ENCODE results near the gene TMX4. TPM values are rescaled to one million over a fixed set of nuclear protein-coding genes. Genes with fewer than 3 reads are reported as not detected.
A peak's percentile ranks its signal among the peaks of the same experiment; 100 is the strongest.

The TMX4 gene
- polyA plus RNA-seq, 1 donor (not counting 4 experiments of a cell fraction or from before 2014, with no cell fraction given): 5.9 TPM

- dilution Hi-C loops (cut with MboI; ENCODE audit: extremely low pct_ligation_motif_present, low sequenced_read_pairs): no loop called here
- Histone ChIP-seq H3K4me2 (ENCODE audit: control insufficient read depth, extremely low read depth, insufficient read depth, low read depth, low read length) (no peak overlapping the region), H3K9me1 (ENCODE audit: control insufficient read depth, extremely low read depth, insufficient read depth, low read length) (no peaks in the 10 kb centered on the region), H3K79me2 (ENCODE audit: control insufficient read depth, insufficient read depth, low read length) (no peaks in the 10 kb centered on the region), H3K27me3 (ENCODE audit: control insufficient read depth, extremely low read depth, insufficient read depth, low read length) (no peaks in the 10 kb centered on the region), H3K9ac (ENCODE audit: control insufficient read depth, extremely low read depth, insufficient read depth, low read length) (no peak overlapping the region), H3K4me1 (ENCODE audit: control insufficient read depth, extremely low read depth, insufficient read depth, low read length) (peaks cover 4% of the 10 kb centered on the region), H3K36me3 (ENCODE audit: control insufficient read depth in 2 of 2, extremely low read depth in 1 of 2, insufficient read depth in 2 of 2, low read length in 2 of 2) (no peaks in the 10 kb centered on the region), H3K27ac (ENCODE audit: control insufficient read depth, insufficient read depth, low read length) (no peak overlapping the region), H2AFZ (ENCODE audit: control insufficient read depth, low read length) (peak overlapping the region; percentile 8), H3K4me3 (ENCODE audit: control insufficient read depth in 2 of 3, extremely low read depth in 1 of 3, insufficient read depth in 2 of 3, low read depth in 1 of 3, low read length in 3 of 3) (no peak overlapping the region), H3K9me3 (ENCODE audit: control insufficient read depth, low read depth, low read length) (no peaks in the 10 kb centered on the region), H4K20me1 (ENCODE audit: control insufficient read depth, extremely low read depth, insufficient read depth, low read length) (no peaks in the 10 kb centered on the region)
- TF ChIP-seq EZH2 (IDR thresholded peaks at IDR 0.05; ENCODE audit: low read length) (no peak), CTCF (optimal IDR thresholded peaks at IDR 0.05 in 1 of 3, IDR thresholded peaks at IDR 0.05 in 1 of 3, conservative IDR thresholded peaks at IDR 0.05 in 1 of 3; ENCODE audit: extremely low read depth in 1 of 3, insufficient read depth in 2 of 3, low read length in 3 of 3) (no peak)
- DNase-seq (ENCODE audit: low read depth, low spot score) (no peak), FAIRE-seq (peak; percentile 26)
Observed at GRCh38 chr20:7967199-7967844, 52.2 kb downstream of the TMX4 start.

- Histone ChIP-seq H2AFZ (ENCODE audit: control insufficient read depth, low read length) (no peak overlapping the region), H3K4me1 (ENCODE audit: control insufficient read depth, extremely low read depth, insufficient read depth, low read length) (peaks cover 4% of the 10 kb centered on the region), H3K9ac (ENCODE audit: control insufficient read depth, extremely low read depth, insufficient read depth, low read length) (no peak overlapping the region), H4K20me1 (ENCODE audit: control insufficient read depth, extremely low read depth, insufficient read depth, low read length) (no peaks in the 10 kb centered on the region), H3K27ac (ENCODE audit: control insufficient read depth, insufficient read depth, low read length) (no peak overlapping the region), H3K36me3 (ENCODE audit: control insufficient read depth in 2 of 2, extremely low read depth in 1 of 2, insufficient read depth in 2 of 2, low read length in 2 of 2) (no peaks in the 10 kb centered on the region), H3K9me1 (ENCODE audit: control insufficient read depth, extremely low read depth, insufficient read depth, low read length) (no peaks in the 10 kb centered on the region), H3K79me2 (ENCODE audit: control insufficient read depth, insufficient read depth, low read length) (no peaks in the 10 kb centered on the region), H3K27me3 (ENCODE audit: control insufficient read depth, extremely low read depth, insufficient read depth, low read length) (no peaks in the 10 kb centered on the region), H3K4me3 (ENCODE audit: control insufficient read depth in 2 of 3, extremely low read depth in 1 of 3, insufficient read depth in 2 of 3, low read depth in 1 of 3, low read length in 3 of 3) (no peak overlapping the region), H3K9me3 (ENCODE audit: control insufficient read depth, low read depth, low read length) (no peaks in the 10 kb centered on the region), H3K4me2 (ENCODE audit: control insufficient read depth, extremely low read depth, insufficient read depth, low read depth, low read length) (no peak overlapping the region)
- dilution Hi-C loops (cut with MboI; ENCODE audit: extremely low pct_ligation_motif_present, low sequenced_read_pairs): no loop called here
- no peak for TF ChIP-seq CTCF (optimal IDR thresholded peaks at IDR 0.05 in 1 of 3, IDR thresholded peaks at IDR 0.05 in 1 of 3, conservative IDR thresholded peaks at IDR 0.05 in 1 of 3; ENCODE audit: extremely low read depth in 1 of 3, insufficient read depth in 2 of 3, low read length in 3 of 3)
- no peak for TF ChIP-seq EZH2 (IDR thresholded peaks at IDR 0.05; ENCODE audit: low read length)
- DNase-seq (ENCODE audit: low read depth, low spot score) (no peak), FAIRE-seq (no peak)
Observed at GRCh38 chr20:7966176-7966575, 53.4 kb downstream of the TMX4 start.

Data from keratinocyte (primary cell).